ENCODE data around the gene MACROD2. TPM values are rescaled to one million over a fixed set of nuclear protein-coding genes. Genes with fewer than 3 reads are reported as not detected.

Gene MACROD2
- total and polyA plus RNA-seq, 2 of the 4 experiments (the other 2 are of a cell fraction): not detected

GRCh38 chr20:16081421-16081820, 2086.1 kb downstream of the MACROD2 start:
- Histone ChIP-seq H2BK15ac (ENCODE audit: low read depth, low read length) (no peak overlapping the region), H4K20me1 (ENCODE audit: insufficient read depth, low read length) (no peaks in the 10 kb centered on the region), H3K4me1 (ENCODE audit: control insufficient read depth, insufficient read depth, low read length) (no peaks in the 10 kb centered on the region), H3K23ac (ENCODE audit: low read depth, low read length) (no peak overlapping the region), H2BK20ac (ENCODE audit: low read depth, low read length) (no peak overlapping the region), H2AK9ac (replicated peaks; ENCODE audit: low read depth, low read length, poor library complexity) (no peak overlapping the region), H3K14ac (replicated peaks; ENCODE audit: low read depth, low read length) (no peak overlapping the region), H4K5ac (ENCODE audit: low read depth, low read length) (no peak overlapping the region), H3K9ac (ENCODE audit: low read depth, low read length) (no peak overlapping the region), H2BK120ac (ENCODE audit: low read depth, low read length) (no peak overlapping the region), H3K4ac (ENCODE audit: low read depth, low read length) (no peak overlapping the region), H3K36me3 (ENCODE audit: control insufficient read depth, insufficient read depth, low read length) (no peaks in the 10 kb centered on the region), H3K79me1 (ENCODE audit: low read depth in 1 of 2, low read length in 2 of 2) (no peaks in the 10 kb centered on the region), H3K9me1 (ENCODE audit: insufficient read depth, low read length) (no peaks in the 10 kb centered on the region), H2AK5ac (ENCODE audit: low read depth, low read length) (no peak overlapping the region), H3K18ac (ENCODE audit: low read depth, low read length) (no peak overlapping the region), H3K56ac (ENCODE audit: extremely low read depth, insufficient read depth, low read length) (no peak overlapping the region), H3K27me3 (ENCODE audit: control insufficient read depth, insufficient read depth, low read length) (no peaks in the 10 kb centered on the region), H2AFZ (replicated peaks; ENCODE audit: low read length, poor library complexity) (no peak overlapping the region), H3K27ac (ENCODE audit: insufficient read depth, low read length) (no peak overlapping the region), H2BK5ac (ENCODE audit: low read depth, low read length, poor library complexity, severe bottlenecking) (no peak overlapping the region), H3K4me2 (ENCODE audit: low read depth, low read length) (no peak overlapping the region), H3K4me3 (ENCODE audit: insufficient read depth, low read depth, low read length) (no peak overlapping the region), H3K9me3 (ENCODE audit: control insufficient read depth, insufficient read depth, low read length) (peaks cover 9% of the 10 kb centered on the region), H4K91ac (ENCODE audit: insufficient read depth, low read depth, low read length) (no peak overlapping the region), H4K8ac (ENCODE audit: low read depth in 2 of 2, low read length in 2 of 2) (no peak overlapping the region)
- no TSS peak for BruUV-seq (replicated peaks)
- ChIA-PET POLR2A (ENCODE audit: unreplicated experiment) (no interaction called here), CTCF (no interaction called here)
- no CpG with 5 or more reads among the region's 1 CpG for WGBS, 2 experiments (ENCODE audit: extremely low coverage in 2 of 2, insufficient read length in 1 of 2)
- in situ Hi-C loops (cut with MboI; ENCODE audit: low sequenced_read_pairs): no loop called here
- DNase-seq (no peak), ATAC-seq (ENCODE audit: low read depth) (no peak)
- intact Hi-C loops (cut with micrococcal nuclease): no loop called here
- dilution Hi-C loops (cut with HindIII; ENCODE audit: low sequenced_read_pairs, unreplicated experiment): no loop called here
- TF ChIP-seq FOS (IDR thresholded peaks at IDR 0.05; ENCODE audit: low read depth, low read length): no peak

Data from IMR-90 (cell line).